HepG2 (cell line): ENCODE results near the gene THADA.

Source experiments
- MTERF4 ChIP-seq: sonication (generic); formaldehyde crosslinking; IDR thresholded peaks from 2 replicates; pipeline ENCODE4 v1.8.0; 2023; ENCODE audit warnings: mild to moderate bottlenecking, missing genetic modification reagents
- ZBTB4 ChIP-seq: sonication (generic); formaldehyde crosslinking; IDR thresholded peaks from 2 replicates; pipeline ENCODE4 v1.4.0; 2020; ENCODE audit warnings: missing genetic modification reagents, mild to moderate bottlenecking, borderline replicate concordance
- ZNF589 ChIP-seq: sonication (generic); formaldehyde crosslinking; conservative IDR thresholded peaks from 2 replicates; pipeline ENCODE4 v1.8.0; 2022; ENCODE audit warnings: mild to moderate bottlenecking, moderate library complexity, missing genetic modification reagents

GRCh38 chr2:43448822-43449110, 147.1 kb downstream of the THADA start:
- TF ChIP-seq MTERF4 (CRISPR knock-in tag) (no peak), ZBTB4 (CRISPR knock-in tag) (no peak), ZNF589 (no peak)
